CD14-positive monocyte (primary cell): ENCODE data around the gene FXYD3. TPM values are rescaled to one million over a fixed set of nuclear protein-coding genes. Genes with fewer than 3 reads are reported as not detected.

Experiments
- DNase-seq, 3 donors: peaks; one replicate each; pipeline ENCODE4 v3.0.0-alpha.2; 2011 to 2022
- H2AFZ ChIP-seq: 2 replicates; pipeline ENCODE4 v1.6.0; 2012; ENCODE audit warnings: mild to moderate bottlenecking, low read depth, low read length, inconsistent platforms; ENCODE audit not compliant: insufficient read depth, poor library complexity, severe bottlenecking
- H3K27ac ChIP-seq, 2 donors: 1 replicate in 1 of 2; 2 replicates in 1 of 2; pipeline ENCODE4 v1.5.1; 2012 to 2013; ENCODE audit warnings: low read length in 2 of 2, control low read depth in 1 of 2, inconsistent platforms in 1 of 2, low read depth in 1 of 2, mild to moderate bottlenecking in 1 of 2
- H3K27me3 ChIP-seq, 2 donors: one replicate each; pipeline versions ENCODE4 v1.6.0 to v1.6.1; 2011 to 2013; ENCODE audit warnings: low read length in 2 of 2; ENCODE audit not compliant: control insufficient read depth in 2 of 2, insufficient read depth in 2 of 2
- H3K36me3 ChIP-seq, 2 donors: replicated peaks in 1 of 2; 1 replicate in 1 of 2; 2 replicates in 1 of 2; pipeline versions ENCODE4 v1.5.1 to v1.6.1; 2012 to 2013; ENCODE audit warnings: low read length in 2 of 2, control low read depth in 1 of 2, inconsistent platforms in 1 of 2, mild to moderate bottlenecking in 1 of 2; ENCODE audit not compliant: insufficient read depth in 2 of 2, control insufficient read depth in 1 of 2
- H3K4me1 ChIP-seq, 2 donors: 1 replicate in 1 of 2; 2 replicates in 1 of 2; pipeline versions ENCODE4 v1.5.1 to v1.6.1; 2012 to 2013; ENCODE audit warnings: low read length in 2 of 2, control low read depth in 1 of 2, inconsistent platforms in 1 of 2, mild to moderate bottlenecking in 1 of 2, moderate library complexity in 1 of 2; ENCODE audit not compliant: insufficient read depth in 2 of 2, control insufficient read depth in 1 of 2
- H3K4me2 ChIP-seq: replicated peaks from 2 replicates; pipeline ENCODE3; 2012; ENCODE audit warnings: low read length, moderate library complexity, mild to moderate bottlenecking; ENCODE audit not compliant: poor library complexity, severe bottlenecking; ENCODE audit errors: extremely low read depth
- H3K4me3 ChIP-seq, 3 experiments: fragments of 200-600 bp in 1 of 3; sonication (generic) in 1 of 3; replicated peaks in 1 of 3; 1 replicate in 2 of 3; 2 replicates in 1 of 3; pipeline ENCODE4 v1.5.1; 2011 to 2013; ENCODE audit warnings: low read length in 3 of 3, mild to moderate bottlenecking in 3 of 3, control low read depth in 2 of 3, low read depth in 2 of 3, inconsistent platforms in 1 of 3, moderate library complexity in 1 of 3
- H3K79me2 ChIP-seq: 2 replicates; pipeline ENCODE4 v1.6.0; 2012; ENCODE audit warnings: mild to moderate bottlenecking, control low read depth, inconsistent platforms, low read length, moderate library complexity; ENCODE audit not compliant: insufficient read depth
- H3K9ac ChIP-seq: 2 replicates; pipeline ENCODE4 v1.6.0; 2017; ENCODE audit warnings: low read length, mild to moderate bottlenecking; ENCODE audit not compliant: insufficient read depth, poor library complexity, severe bottlenecking
- H3K9me3 ChIP-seq, 2 donors: replicated peaks in 1 of 2; 1 replicate in 1 of 2; 2 replicates in 1 of 2; pipeline versions ENCODE4 v1.5.1 to v1.6.1; 2012 to 2013; ENCODE audit warnings: low read length in 2 of 2, control low read depth in 1 of 2; ENCODE audit not compliant: control insufficient read depth in 1 of 2, insufficient read depth in 1 of 2
- H4K20me1 ChIP-seq: 2 replicates; pipeline ENCODE4 v1.6.0; 2012; ENCODE audit warnings: mild to moderate bottlenecking, low read length, control low read depth, moderate library complexity; ENCODE audit not compliant: insufficient read depth
- H3K27ac Mint-ChIP-seq, 7 donors: one replicate each; pipeline ENCODE4 v1.8.0; 2020; ENCODE audit warnings: mild to moderate bottlenecking in 7 of 7, mixed read lengths in 7 of 7, moderate library complexity in 6 of 7, inconsistent platforms in 2 of 7
- H3K27me3 Mint-ChIP-seq, 3 donors: one replicate each; pipeline ENCODE4 v1.8.0; 2021 to 2022; ENCODE audit warnings: low read depth in 3 of 3, mild to moderate bottlenecking in 3 of 3, mixed read lengths in 3 of 3, moderate library complexity in 3 of 3, inconsistent platforms in 1 of 3
- H3K36me3 Mint-ChIP-seq, 2 donors: one replicate each; pipeline ENCODE4 v1.8.0; 2020; ENCODE audit warnings: mixed read lengths in 2 of 2, inconsistent platforms in 1 of 2, mild to moderate bottlenecking in 1 of 2
- H3K4me1 Mint-ChIP-seq: one replicate; pipeline ENCODE4 v1.8.0; 2020; ENCODE audit warnings: mild to moderate bottlenecking, mixed read lengths
- H3K4me3 Mint-ChIP-seq, 2 donors: one replicate each; pipeline ENCODE4 v1.8.0; 2020; ENCODE audit warnings: mild to moderate bottlenecking in 2 of 2, mixed read lengths in 2 of 2, moderate library complexity in 1 of 2
- H3K9me3 Mint-ChIP-seq, 7 donors: one replicate each; pipeline ENCODE4 v1.8.0; 2020 to 2022; ENCODE audit warnings: mixed read lengths in 7 of 7, mild to moderate bottlenecking in 6 of 7, moderate library complexity in 6 of 7, inconsistent platforms in 2 of 7
- CTCF ChIP-seq: fragments of 200-600 bp; IDR thresholded peaks from one replicate; pipeline ENCODE4 v1.8.0; 2022; ENCODE audit warnings: antibody characterized with exemption, mild to moderate bottlenecking
- WGBS: methylation state at CpG from one replicate; pipeline ENCODE4 v1.1.5; 2013; ENCODE audit warnings: missing lambda C conversion rate; ENCODE audit not compliant: insufficient coverage; 5-methylcytosine and 5-hydroxymethylcytosine counted together
- intact Hi-C, 2 donors: fragments of 100-400 bp; cut with micrococcal nuclease; formaldehyde crosslinking; loops; one replicate each; pipeline versions ENCODE4 v1.15.0 to v1.15.1; 2023
- polyA plus RNA-seq, 3 donors: library from polyadenylated mRNA; depleted of rRNA in 1 of 3; unstranded in 2 of 3; stranded (reverse) in 1 of 3; fragments of 300-500 nt in 2 of 3; fragments of >200 nt in 1 of 3; fragmentation: Illumina TruSeq in 2 of 3; gene quantifications; 1 replicate in 2 of 3; 2 replicates in 1 of 3; pipeline ENCODE4 v1.2.3, GENCODE V29; 2012 to 2021

FXYD3 gene
- polyA plus RNA-seq, 3 donors = not detected

- peaks cover 28 to 38% of the 10 kb centered on the region in 2 donors for H3K4me1 ChIP-seq
- no peak for DNase-seq
- H3K79me2 ChIP-seq = no peaks in the 10 kb centered on the region
Observed at GRCh38 chr19:35119091-35119490, 3.5 kb downstream of the FXYD3 start.

DNA sequence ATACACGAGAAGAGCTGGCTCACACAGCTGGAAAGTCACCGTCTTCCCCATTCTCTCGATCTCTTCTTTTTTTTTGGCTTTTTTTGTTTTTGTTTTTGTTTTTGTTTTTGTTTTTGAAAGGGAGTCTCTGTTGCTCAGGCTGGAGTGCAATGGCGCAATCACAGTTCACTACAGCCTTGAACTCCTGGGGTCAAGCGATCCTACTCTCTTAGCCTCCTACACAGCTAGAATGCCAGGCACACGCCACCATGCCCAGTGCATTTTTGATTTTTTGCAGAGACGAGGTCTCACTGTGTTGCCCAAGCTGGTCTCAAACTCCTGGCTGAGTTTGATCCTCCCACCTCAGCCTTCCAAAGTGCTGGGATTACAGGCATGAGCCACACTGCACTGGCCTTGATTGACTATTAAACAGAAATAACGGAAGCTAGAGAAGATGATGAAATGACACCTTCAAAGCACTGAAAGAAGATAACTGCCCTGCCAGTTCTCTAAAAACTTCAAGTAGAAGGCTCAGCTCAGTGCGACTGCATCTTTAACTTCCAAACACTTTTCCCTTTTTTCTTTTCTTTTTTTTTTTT lies 4.0 kb downstream of the FXYD3 start:
- no peak overlapping the region for H3K27ac ChIP-seq

More at GRCh38 chr19:35119091-35119490, 3.5 kb downstream of the FXYD3 start:
- H3K9me3 Mint-ChIP-seq = peaks cover 0 to 2% (median 0%) of the 10 kb centered on the region in 7 donors
- H4K20me1 ChIP-seq = no peaks in the 10 kb centered on the region
- H3K27ac Mint-ChIP-seq = peak overlapping the region in 1 of 7 donors; percentile 61
- peaks cover 8 to 23% (median 19%) of the 10 kb centered on the region in 3 donors for H3K27me3 Mint-ChIP-seq
- no peaks in the 10 kb centered on the region for H3K27me3 ChIP-seq
- TF ChIP-seq CTCF = no peak
- peak overlapping the region in 1 of 2 donors; percentile 4 for H3K4me3 Mint-ChIP-seq
- H3K4me2 ChIP-seq = no peak overlapping the region
- 28% methylated on average over 9 of the region's 14 CpGs for WGBS
- no peak overlapping the region for H3K4me3 ChIP-seq
- no peaks in the 10 kb centered on the region for H3K36me3 ChIP-seq
- H2AFZ ChIP-seq = peak overlapping the region; percentile 8
- H3K27ac ChIP-seq = no peak overlapping the region
- H3K9ac ChIP-seq = no peak overlapping the region
- peaks cover 39% of the 10 kb centered on the region for H3K4me1 Mint-ChIP-seq
- intact Hi-C loops = no loop called here
- H3K9me3 ChIP-seq = no peaks in the 10 kb centered on the region
- H3K36me3 Mint-ChIP-seq = no peaks in the 10 kb centered on the region

More for the DNA sequence above, 4.0 kb downstream of the FXYD3 start:
- Histone ChIP-seq H3K36me3 (no peaks in the 10 kb centered on the region), H3K4me1 (peaks cover 31 to 39% of the 10 kb centered on the region in 2 donors), H3K4me3 (no peak overlapping the region), H3K9me3 (no peaks in the 10 kb centered on the region), H4K20me1 (no peaks in the 10 kb centered on the region), H3K9ac (no peak overlapping the region), H3K4me2 (no peak overlapping the region), H3K27me3 (no peaks in the 10 kb centered on the region), H3K79me2 (no peaks in the 10 kb centered on the region), H2AFZ (peak overlapping the region; percentile 8)
- WGBS = 70% methylated on average over 7 of the region's 9 CpGs
- peaks cover 41% of the 10 kb centered on the region for H3K4me1 Mint-ChIP-seq
- peaks cover 0 to 2% (median 0%) of the 10 kb centered on the region in 7 donors for H3K9me3 Mint-ChIP-seq
- no peaks in the 10 kb centered on the region for H3K36me3 Mint-ChIP-seq
- intact Hi-C loops = no loop called here
- peak overlapping the region in 3 of 7 donors; percentile 19 to 80 (median 74) for H3K27ac Mint-ChIP-seq
- H3K4me3 Mint-ChIP-seq = no peak overlapping the region
- no peak for TF ChIP-seq CTCF
- peaks cover 8 to 23% (median 19%) of the 10 kb centered on the region in 3 donors for H3K27me3 Mint-ChIP-seq
- DNase-seq = peak in 1 of 3 donors; percentile 27
